Stimulated activated CD8-positive, alpha-beta memory T cell treated with anti-CD3 and anti-CD28 coated beads, Interleukin-4, amount 100 ng/mL, for 1 hour (primary cell): Measurements from ENCODE around the gene TRDMT1.

Experiments used
- DNase-seq, 2 donors: peaks; one replicate each; pipeline ENCODE4 v3.0.0-alpha.2; 2020; ENCODE audit warnings: low read depth in 2 of 2, low spot score in 1 of 2

Gene TRDMT1

DNA sequence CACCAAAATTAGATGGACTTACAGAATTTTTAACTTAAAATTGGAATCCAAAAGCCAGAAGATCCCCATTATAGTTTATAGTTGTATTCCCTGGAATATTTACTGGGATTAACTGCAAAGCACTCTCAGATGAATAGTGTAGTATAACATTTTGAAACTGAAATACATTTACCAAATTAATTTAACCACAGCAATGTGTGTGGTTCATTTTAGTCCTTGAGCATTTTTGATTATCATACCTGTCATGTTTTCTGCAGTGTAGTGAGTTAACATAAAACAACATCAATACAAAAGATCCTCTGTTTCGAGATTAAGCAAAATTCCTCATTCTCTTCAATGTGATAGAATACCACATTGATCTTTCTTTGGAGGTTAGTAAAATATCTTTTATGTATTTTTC, 30.3 kb upstream of the TRDMT1 start:
- no peak for DNase-seq

DNA sequence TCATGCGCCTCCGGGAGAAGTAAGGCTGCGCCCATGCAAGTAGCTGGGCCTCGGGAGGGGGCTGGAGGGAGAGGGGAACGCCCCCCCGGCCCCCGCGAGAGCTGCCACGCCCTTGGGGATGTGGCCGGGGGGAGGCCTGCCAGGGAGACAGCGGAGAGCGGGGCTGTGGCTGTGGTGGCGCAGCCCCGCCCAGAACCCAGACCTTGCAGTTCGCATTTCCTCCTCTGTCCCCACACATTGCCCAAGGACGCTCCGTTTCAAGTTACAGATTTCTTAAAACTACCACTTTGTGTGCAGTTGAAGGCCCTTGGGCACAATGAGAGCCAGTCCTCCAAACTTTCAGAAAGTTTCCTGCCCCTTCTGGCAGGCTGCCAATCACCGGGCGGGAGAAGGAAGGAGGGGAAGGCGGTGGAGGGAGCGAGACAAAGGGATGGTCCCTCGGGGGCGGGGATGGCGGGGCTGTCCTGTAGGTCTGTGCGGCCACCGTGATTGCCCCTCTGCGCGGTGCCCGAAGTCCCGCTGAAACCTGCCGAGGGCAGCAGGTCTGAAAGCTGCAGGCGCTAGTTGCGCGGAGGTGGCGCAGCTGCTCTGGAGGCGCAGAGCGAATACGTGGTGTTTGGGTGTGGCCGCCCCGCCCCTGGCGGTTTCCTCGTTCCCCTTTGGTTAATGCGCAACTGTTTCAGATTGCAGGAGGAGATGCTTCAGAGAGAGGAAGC, 28.7 kb upstream of the TRDMT1 start:
- DNase-seq, result peak; percentile 70 to 80

DNA sequence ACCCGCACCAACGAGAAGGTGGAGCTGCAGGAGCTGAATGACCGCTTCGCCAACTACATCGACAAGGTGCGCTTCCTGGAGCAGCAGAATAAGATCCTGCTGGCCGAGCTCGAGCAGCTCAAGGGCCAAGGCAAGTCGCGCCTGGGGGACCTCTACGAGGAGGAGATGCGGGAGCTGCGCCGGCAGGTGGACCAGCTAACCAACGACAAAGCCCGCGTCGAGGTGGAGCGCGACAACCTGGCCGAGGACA, 28.2 kb upstream of the TRDMT1 start:
- no peak for DNase-seq

DNA sequence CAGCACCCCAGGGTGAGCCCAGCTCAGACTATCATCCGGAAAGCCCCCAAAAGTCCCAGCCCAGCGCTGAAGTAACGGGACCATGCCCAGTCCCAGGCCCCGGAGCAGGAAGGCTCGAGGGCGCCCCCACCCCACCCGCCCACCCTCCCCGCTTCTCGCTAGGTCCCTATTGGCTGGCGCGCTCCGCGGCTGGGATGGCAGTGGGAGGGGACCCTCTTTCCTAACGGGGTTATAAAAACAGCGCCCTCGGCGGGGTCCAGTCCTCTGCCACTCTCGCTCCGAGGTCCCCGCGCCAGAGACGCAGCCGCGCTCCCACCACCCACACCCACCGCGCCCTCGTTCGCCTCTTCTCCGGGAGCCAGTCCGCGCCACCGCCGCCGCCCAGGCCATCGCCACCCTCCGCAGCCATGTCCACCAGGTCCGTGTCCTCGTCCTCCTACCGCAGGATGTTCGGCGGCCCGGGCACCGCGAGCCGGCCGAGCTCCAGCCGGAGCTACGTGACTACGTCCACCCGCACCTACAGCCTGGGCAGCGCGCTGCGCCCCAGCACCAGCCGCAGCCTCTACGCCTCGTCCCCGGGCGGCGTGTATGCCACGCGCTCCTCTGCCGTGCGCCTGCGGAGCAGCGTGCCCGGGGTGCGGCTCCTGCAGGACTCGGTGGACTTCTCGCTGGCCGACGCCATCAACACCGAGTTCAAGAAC, 27.7 kb upstream of the TRDMT1 start:
- peak; percentile 68 to 79 for DNase-seq

DNA sequence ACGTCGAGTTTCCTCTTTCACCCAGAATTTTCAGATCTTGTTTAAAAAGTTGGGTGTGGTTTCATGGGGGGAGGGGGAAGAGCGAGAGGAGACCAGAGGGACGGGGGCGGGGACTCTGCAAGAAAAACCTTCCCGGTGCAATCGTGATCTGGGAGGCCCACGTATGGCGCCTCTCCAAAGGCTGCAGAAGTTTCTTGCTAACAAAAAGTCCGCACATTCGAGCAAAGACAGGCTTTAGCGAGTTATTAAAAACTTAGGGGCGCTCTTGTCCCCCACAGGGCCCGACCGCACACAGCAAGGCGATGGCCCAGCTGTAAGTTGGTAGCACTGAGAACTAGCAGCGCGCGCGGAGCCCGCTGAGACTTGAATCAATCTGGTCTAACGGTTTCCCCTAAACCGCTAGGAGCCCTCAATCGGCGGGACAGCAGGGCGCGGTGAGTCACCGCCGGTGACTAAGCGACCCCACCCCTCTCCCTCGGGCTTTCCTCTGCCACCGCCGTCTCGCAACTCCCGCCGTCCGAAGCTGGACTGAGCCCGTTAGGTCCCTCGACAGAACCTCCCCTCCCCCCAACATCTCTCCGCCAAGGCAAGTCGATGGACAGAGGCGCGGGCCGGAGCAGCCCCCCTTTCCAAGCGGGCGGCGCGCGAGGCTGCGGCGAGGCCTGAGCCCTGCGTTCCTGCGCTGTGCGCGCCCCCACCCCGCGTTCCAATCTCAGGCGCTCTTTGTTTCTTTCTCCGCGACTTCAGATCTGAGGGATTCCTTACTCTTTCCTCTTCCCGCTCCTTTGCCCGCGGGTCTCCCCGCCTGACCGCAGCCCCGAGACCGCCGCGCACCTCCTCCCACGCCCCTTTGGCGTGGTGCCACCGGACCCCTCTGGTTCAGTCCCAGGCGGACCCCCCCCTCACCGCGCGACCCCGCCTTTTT, 26.9 kb upstream of the TRDMT1 start, which contains the start of gene VIM:
TSS of gene VIM (plus strand) at position 151 of the 925 bp plus-strand sequence. CDS start 1,182 bp downstream, outside the sequence.
- DNase-seq, result peak; percentile 70 to 81

DNA sequence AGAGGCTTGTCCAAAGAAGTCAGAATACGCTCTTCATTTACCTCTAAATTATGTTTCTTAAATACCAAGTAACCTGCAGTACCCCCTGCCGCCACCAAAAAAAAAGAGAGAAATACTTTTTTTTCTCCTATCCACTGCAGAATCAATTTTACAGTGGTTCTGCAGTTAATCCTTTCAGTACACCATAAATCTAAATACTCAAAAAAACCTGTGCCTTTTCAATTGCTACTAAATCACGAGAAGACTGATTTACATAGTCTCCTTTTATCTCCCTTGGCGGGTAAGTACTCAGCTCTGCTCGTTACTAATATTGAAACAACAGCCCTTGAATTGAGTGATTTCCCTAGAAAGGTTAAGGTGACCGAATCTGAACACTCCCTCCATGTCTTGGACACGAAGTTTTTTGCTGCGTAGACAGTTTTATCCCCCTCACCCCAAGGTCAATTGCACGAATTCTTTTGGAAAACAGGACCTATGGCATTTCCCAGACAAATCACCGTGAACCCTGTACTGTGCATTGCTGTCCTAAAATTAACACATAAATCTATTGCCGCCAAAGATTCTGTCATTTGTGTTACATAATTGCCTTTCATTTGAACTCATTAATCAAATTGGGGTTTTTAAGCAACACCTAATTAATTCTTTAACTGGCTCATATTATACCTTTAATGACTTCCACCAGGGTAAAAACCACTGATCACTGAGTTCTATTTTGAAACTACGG, 26.1 kb upstream of the TRDMT1 start:
- no peak for DNase-seq

DNA sequence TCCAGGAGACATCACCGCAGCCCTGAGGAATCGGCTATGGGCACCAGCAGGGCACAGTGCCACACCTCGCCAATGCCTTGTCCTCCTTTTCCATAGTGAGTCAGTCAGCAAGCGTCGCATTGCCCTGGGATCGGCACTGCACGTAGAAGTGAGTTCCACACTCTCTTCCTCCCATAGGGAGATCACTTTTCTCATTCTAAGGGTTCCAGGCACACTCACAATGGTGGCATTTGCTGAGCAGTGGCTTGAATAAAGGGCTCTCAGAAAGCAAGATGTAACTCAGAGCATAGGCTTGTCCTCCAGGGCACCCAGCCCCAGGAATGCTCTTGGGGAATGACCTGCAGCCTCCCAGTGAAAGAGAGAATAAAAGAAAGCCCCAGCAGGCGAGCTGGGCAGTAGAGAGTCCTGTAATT, 25.4 kb upstream of the TRDMT1 start:
- no peak for DNase-seq

DNA sequence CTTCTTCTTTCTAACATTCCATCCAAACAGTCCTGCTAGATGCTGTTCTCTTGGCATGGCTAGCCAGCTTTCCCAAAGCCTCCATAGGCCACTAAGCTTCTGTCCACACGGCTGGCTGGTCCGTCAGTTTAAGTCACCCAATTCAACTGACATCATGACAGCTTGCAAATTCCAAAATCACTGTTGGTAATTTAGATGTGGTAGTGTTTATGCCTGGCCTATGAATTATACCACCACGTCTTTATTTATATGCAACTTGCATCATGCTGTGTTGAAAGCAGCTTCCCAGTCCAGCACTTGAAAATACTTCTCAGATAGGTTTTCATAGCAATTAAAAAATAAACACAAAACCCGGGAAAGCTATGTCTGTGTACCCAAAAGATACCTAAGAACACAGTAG, 24.3 kb upstream of the TRDMT1 start:
- DNase-seq, result no peak

DNA sequence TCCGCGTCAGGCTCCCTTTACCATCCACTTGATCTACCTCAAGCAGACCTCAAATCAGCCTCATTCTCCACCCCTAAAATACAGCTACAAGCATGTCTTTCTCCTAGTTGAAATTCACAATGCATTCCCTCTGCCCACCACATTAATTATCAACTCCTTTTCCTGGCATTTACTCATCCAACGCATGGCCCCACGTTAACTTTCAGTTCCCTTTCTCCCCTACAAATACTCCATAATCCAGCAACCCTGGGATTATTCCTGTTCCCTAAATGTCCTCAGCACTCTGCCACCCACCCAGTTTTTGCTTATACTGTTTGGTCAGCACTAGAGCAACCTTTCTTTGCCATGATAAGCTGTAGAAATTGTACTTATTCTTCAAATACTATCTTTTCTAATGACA, 20.9 kb upstream of the TRDMT1 start:
- no peak for DNase-seq

DNA sequence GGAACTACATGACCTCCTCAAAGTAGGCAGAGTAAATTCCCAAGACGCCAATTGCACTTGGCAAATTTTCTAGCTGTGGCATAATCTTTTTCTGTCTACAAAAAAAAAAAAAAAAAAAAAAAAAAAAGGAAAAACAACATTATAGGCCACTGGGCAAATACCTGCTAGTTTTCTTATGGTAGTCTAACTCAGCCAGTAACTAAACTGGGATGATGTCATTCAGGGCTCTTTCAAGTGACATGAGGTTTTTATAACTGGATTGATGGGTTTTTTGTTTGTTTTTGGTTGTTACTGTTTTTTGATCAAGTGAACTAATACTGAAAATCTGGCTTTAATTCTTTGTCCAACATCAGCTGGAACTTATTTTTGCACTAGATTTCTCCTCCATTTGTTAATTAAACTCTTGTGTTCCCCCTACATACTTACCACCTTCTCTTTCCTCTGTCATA, 19.2 kb upstream of the TRDMT1 start:
- DNase-seq, result no peak

DNA sequence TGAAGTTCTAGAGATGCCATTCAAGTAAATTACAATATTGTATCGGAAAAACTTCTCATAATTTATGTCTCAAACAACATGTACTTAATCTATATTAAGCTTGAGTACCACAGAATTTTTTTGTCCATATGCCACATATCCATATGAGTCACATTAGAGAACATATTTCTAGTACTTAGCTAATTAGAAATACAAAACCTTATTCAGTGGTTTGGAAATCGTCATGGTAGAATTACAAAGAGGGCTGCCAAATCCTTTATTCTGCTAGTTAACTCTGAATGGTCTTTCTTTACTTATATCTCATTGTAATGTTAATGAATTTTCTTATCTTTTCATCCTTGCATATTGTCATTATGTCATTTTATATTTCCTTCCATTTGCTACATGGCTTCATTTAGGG, 17.6 kb upstream of the TRDMT1 start:
- no peak for DNase-seq

DNA sequence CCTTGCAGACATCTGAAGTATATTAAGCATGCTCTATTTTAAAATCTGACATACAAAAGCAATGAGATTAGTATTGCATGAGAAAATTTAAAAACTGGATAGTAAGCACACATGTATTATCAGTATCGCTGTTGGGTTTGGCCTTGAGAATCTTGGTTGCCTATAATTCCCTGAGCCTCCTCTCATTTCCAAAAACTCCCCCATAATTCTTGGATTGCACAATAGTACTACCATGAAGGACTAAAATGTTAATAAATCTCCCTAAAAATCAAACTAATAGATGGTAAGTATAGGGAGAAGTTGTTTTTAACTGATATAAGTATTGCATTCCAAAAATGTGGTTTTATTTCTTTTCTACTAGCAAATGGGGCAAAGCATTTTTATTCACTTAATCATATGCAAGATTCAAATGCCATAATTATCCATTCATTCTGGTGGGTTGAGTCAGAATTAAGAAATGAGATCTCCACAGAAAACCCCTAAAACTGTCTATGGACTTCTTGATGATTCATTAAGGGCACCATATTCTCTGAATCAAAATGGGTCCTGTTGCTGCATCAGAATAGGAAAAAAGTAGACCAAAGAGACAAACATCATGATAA, 16.3 kb upstream of the TRDMT1 start:
- no peak for DNase-seq

DNA sequence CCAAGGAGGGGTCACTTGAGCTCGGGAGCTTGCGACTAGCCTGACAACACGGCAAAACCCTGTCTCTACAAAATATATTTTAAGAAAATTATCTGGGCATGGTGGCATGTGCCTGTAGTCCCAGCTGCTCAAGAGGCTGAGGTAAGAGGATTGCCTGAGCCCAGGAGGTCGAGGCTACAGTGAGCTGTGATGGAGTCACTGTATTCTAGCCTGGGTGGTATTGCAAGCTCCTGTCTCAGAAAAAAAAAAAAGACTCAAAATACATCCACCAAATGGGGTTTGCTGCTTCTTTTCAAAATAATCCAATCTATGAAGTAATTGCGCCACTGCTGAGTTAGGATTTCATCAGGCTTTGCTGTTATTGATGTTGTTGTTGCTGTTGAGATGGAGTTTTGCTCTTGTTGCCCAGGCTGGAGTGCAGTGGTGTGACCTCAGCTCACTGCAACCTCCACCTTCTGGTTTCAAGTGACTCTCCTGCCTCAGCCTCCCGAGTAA, 15.5 kb upstream of the TRDMT1 start:
- DNase-seq, result no peak

DNA sequence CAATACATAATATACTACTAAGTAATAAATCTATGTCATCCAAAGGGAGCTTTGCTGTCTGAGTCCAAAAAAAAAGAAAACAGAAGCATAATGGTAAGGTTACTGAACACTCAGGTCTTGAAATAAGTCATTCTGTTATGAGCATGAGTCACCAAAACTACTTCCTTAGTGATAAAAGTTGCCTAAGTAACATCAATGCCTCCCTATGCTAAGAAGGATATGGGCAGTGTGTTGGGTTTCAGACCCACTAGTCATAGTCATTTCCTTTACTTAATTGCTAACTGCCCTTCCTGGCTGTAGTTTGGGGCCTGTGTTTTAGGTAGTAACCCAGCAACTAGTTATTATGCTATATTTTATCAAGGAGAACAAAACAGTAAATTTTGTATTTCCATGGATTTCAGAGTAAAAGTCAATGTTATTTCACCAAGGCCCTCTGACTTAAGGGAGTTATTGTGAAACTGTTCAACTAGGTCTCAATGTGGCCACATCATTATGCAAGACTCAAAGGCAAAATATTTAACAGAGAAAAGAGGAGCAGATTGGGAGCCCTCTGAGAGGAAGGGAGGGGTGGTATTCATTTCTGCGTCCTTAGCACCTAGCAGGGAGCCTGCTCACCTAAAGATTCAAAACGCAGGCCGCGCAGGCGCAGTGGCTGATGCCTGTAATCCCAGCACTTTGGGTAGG, 14.9 kb upstream of the TRDMT1 start:
- DNase-seq, result no peak

DNA sequence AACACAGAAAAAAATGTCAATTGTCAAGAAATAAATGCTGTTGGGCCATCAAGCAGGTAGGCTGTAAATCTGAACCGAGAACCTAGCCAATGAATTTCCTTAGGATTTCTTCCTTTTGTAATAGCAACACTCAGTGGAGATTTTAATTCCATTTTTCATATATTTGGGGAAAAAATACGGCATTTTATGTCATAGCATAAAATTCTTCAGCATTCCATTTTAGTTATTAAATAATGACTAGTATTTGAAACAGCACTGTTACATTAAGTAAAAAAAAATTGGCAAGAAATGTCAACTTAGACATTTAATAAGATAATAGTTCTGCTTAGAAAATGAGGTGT, 14.3 kb upstream of the TRDMT1 start:
- DNase-seq, result no peak

DNA sequence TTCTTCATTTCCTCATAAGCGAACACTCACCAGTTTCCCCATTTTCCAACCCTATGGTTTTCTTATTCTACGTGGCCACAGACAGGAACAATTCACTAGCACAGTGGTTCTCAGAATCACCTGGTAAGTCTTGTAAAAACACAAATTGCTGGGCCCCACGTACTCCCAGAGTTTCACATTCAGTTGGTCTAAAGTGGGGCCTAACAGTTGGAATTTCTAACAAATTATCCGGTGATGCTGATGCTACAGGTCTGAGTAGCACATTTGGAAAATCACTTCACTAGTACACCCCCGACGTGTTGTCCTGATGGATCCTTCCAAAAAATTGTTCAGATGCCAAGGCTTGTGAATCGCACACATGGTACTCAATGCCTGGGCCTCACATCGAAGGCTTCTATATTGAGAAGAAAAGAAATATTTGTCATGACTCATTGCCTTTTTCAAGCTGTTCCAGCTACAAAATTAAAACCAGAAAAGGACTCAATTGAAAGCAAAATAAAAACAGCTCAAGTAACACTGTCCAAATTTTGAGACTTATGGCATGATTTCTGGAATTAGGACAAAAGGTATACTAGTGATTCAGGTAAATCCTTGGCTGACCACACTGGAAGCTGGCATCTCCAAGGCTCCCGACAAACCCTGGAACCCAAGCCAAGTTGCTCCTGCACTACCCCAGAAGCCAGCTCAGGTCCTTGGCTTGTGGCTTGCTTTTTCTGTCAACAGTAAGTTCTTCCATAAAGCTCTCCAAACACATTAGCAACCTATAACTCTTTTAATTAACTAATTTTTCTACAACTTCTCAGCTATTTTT, 13.7 kb upstream of the TRDMT1 start:
- no peak for DNase-seq

DNA sequence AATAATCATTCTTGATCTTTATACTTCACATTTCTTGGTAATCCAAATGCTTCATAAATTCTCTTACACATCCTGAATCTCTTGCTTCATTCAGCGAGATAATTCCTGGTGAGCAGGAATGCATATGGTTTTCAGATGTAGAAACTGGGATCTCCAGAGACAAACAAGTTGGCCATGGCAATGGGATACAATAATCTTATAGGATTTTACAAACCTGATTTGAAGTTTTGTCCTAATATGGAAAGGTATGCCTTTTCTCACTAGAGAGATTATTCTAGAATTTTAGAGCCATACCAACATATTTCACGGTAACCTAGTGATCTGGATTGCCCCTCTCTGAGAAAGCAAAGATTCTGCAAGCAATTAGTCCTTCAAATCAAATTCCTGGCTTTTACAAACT, 13.1 kb upstream of the TRDMT1 start:
- DNase-seq, result no peak

DNA sequence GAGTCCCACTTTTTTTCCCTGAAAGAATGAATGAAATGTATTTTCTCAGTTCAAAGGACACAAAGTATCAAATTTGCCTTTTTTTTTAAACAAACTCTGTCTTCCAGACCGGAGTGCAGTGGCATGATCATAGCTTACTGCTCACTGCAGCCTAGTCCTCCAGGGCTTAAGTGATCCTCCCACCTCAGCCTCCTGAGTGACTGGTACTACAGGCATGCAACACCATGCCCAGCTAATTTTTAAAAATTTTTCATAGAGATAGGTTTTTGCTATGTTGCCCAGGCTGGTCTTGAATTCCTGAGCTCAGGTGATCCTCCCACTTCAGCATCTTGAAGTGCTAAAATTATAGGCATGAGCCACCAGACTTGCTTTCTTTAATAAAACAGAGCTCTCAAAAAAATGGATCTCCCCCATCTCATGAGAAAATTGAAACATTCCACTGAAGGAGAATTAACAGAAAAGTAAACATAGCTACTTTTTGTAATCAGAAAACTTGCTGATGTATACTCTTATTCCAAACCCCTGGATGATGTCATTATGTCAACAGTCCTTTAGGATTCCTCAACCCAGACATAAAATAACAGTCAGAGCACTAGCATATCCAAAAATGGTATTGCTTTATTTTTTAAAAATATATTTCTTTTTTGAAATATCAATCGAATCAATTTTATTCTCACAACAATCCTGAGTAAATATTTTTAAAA, 12.3 kb upstream of the TRDMT1 start:
- DNase-seq, result no peak

DNA sequence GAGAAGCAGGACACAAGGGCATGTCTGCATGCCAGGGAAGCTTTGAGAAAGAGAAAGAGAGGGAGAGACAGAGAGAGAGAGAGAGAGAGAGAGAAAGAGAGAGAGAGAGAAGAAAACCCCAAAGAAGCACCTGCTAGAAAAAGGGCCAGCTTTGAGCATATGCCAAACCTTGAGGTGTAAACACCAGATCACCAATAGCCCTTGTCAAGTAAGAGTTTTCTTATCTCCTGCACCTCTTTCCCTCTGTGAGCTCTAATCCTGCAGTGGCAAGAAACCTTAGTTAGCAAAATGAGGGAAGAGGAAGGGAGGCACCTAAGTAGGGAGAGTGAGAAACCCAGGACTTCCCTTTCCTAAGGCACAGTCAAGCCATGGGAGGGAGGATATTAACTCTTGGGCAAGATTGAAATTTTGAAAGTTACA, 11.3 kb upstream of the TRDMT1 start:
- no peak for DNase-seq
